Activated CD8-positive, alpha-beta memory T cell treated with anti-CD3 and anti-CD28 coated beads, Interleukin-2, amount 50 U/mL, for 48 hours (primary cell): ENCODE data around the gene ATP6V0A1.
"Not testable (repeated sequence)": the region's sequence is repeated elsewhere in the genome, so short reads cannot be mapped to it uniquely, and the experiment has no call there.

Experiments
- DNase-seq: peaks from one replicate; pipeline ENCODE4 v3.0.0-alpha.2; 2020

The ATP6V0A1 gene

DNA sequence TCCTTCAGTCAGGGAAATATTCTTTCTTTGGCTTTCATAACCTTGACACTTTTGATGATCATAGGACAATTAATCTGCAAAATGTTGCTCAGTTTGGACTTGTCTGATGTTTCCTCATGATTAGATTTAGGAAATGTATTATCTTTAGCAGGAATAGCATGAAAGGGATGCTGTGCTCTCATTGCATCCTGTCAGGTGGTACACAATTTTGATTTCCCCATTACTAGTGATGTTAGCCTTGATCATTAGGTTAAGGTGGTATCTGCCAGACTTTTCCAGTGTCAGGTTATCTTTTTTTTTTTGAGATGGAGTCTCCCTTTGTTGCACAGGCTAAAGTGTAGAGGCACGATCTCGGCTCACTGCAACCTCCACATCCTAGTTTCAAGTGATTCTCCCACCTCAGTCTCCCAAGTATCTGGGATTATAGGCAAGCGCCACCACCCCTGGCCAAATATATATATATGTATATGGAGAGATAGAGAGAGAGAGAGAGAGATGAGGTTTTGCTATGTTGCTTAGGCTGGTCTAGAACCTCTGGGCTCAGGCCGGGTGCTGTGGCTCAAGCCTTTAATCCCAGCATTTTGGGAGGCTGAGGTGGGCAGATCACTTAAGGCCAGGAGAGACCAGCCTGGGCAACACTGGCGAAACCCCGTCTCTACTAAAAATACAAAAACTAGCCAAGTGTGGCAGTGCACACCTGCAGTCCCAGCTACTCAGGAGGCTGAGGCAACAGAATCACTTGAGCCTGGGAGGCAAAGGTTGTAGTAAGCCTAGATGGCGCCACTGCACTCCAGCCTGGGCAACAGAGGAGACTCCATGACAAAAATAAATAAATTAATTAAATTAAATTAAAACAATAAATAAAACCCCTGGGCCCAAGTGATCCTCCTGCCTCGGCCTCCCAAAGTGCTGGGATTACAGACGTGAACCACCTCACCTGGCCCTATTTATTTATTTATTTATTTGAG lies 19.8 kb upstream of the ATP6V0A1 start:
- DNase-seq = no peak

DNA sequence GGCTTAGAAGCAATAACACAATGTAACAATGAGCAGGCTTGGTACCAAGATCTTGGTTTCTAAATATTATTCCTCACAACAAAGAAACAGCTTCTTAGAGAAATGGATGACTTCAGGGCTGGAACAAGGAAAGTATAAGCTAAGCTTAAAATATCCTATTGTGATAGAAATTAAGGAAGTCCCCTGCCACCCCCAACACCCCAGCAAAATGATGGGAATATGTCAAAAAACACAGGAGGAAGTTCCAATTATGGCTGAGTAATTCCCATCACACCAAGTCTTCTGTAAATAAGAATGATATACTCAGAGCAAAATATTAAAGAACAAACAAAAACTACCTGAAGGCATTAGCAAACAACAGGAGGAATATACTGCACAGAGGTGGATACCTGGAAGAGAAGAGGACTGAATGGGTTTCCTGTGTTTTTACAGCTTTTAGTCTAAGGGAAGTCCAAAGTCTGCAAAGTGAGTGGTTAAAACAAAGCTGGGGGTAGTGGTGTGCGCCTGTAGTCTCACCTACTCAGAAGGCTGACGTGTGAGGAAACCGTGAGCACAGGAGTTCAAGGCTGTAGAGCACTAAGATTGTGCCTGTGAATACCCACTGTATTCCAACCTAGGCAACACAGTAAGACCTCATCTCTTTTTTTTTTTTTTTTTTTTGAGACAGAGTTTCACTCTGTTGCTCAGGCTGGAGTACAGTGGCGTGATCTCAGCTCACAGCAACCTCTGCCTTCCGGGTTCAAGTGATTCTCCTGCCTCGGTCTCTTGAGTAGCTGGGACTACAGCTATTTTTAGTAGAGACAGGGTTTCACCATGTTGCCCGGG lies 17.1 kb upstream of the ATP6V0A1 start:
- no peak for DNase-seq

DNA sequence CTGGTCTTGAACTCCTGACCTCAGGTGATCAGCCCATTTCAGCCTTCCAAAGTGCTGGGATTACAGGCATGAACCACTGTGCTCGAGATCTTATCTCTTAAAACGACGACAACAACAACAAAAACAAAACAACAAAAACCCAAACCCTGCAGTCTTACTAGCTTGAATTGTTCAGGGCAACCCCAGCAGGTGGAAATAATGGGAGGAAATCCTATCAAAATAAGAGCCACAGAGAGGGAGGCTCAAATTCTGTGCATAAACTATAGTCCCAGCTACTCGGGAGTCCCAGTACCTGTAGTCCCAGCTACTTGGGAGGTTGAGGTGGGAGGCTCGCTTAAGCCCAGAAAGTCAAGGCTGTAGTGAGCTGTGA lies 16.5 kb upstream of the ATP6V0A1 start:
- no peak for DNase-seq

DNA sequence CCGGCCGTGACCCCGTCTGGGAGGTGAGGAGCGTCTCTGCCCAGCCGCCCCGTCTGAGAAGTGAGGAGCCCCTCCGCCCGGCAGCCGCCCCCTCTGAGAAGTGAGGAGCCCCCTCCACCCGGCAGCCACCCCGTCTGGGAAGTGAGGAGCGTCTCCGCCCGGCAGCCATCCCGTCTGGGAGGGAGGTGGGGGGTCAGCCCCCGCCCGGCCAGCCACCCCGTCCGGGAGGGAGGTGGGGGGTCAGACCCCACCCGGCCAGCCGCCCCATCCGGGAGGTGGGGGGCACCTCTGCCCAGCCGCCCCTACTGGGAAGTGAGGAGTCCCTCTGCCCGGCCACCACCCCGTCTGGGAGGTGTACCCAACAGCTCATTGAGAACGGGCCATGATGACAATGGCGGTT lies 9.5 kb upstream of the ATP6V0A1 start:
- DNase-seq = not testable (repeated sequence)

DNA sequence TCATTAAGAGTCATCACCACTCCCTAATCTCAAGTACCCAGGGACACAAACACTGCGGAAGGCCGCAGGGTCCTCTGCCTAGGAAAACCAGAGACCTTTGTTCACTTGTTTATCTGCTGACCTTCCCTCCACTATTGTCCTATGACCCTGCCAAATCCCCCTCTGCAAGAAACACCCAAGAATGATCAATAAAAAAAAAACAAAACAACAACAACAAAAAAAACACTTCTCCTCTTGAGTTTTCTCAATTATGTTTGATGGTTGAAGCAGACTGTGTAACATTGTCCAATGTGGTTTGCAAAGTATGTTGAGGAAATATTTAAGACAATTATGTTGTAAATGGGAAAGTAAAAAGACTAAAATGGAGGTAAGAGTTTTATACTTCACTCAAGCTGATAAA lies 8.8 kb upstream of the ATP6V0A1 start:
- DNase-seq = not testable (repeated sequence)

DNA sequence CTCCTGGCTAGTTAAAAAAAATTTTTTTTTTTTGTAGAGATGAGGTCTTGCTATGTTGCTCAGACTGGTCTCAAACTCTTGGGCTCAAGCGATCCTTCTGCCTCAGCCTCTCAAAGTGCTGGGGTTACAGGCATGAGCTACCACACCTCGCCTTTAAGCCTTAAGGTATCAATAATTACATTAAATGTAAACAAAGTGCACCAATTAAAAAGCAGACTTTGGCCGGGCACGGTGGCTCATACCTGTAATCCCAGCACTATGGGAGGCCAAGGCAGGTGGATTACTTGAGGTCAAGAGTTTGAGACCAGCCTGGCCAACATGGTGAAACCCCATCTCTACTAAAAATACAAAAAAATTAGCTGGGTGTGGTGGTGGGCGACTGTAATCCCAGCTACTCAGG lies 7.4 kb upstream of the ATP6V0A1 start:
- not testable (repeated sequence) for DNase-seq

DNA sequence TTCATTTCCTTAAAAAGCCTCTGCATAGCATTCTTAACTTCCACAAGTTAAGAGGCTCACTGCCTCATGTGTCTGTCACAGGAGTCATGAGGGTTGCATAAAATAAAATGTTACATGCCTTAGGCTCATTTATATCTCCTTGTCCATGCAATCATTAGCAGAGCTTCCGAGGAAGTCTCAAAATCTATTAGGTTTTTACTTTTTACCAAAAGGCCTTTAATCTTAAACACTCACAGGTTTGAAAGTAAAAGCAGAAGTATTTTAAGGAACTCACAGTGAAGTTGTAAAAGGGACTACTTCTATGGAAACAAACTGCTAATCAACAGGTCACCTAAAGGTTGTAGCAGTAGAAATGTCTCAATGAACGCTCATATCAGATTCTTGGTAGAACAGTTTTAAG lies 5.2 kb upstream of the ATP6V0A1 start:
- no peak for DNase-seq

DNA sequence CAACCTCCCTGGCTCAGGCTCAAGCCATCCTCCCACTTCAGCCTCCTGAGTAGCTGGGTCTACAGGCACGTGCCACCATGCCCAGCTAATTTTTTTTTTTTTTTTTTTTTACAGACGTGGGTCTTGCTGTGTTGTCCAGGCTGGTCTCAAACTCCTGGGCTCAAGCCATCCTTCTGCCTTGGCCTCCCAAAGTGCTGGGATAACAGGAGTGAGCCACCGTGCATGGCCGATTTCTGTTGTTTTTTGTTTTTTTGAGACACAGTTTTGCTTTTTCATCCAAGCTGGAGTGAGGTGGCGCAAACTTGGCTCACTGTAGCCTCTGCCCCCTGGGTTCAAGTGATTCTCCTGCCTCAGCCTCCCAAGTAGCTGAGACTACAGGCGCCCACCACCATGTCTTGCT lies 3.7 kb upstream of the ATP6V0A1 start:
- DNase-seq = not testable (repeated sequence)

DNA sequence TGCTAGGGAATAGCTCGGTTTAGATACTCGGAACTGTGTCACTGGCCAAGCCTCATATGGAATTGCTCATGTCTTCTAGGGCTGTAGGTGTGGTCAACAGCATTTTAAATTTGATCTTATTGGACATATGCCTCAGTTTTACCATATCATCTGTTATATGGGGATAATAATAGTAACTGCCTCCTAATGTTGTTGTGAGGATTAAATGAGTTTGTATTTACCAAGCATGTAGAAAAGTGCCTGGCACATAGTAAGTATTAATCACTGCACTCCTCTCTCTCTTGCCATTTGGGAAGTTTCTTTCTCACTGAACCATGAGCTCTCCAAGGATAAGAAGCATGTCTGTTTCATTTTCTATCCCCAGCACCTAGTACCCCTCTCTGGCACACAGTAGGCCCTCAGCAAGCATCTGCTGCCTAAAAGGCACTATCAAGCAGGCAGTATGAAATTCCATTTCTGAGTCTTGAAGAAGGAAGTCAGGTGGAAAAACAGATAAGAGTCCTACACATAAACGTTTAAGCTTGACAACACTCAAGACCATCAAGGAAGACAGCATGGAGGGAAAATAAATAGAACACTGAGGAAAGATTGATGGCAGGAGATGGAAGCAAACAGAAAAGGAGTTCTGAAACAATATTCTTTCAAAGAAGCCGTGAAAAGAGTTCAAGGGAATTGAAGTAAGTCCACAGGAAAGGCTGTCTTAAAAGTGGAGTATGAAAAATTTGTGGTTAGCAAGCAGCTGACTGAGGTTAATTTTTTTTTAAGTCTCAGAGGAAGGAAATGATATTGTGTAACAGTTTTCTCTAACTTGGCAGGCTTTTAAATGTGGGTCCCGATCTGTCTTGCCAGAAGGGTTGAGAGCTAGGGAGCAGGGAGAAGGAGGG lies 2.2 kb upstream of the ATP6V0A1 start:
- no peak for DNase-seq

DNA sequence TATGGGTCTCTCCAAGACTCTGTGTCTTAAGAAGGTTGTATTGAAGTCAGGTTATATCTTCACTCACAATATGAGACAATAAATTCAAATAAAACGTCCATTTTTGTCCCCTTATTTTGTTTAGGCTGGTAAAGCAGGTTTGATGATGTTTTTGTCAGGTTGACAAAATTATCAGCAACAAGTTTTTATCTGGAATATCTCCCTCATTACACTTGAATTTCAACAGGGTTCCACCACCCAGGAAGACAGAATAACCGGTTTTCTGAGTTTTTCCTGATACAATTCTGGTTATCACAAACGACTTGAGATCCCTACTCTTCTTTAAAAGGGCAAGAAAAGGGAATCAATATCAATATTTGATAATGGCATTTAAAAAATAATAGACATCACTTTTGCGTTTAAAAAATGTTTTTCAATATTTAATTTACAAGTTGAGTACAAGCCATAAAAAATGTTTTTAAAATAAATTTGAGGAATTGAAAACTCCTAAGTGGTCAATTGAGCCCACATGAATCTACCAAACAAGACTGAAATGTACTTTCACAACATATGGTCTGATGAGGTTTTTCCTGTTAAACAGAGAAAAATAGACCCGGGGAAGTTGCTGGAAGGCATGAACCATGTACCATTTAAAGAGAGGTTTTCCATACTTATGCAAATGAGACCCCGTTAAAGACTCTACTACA lies 1.4 kb upstream of the ATP6V0A1 start:
- no peak for DNase-seq

DNA sequence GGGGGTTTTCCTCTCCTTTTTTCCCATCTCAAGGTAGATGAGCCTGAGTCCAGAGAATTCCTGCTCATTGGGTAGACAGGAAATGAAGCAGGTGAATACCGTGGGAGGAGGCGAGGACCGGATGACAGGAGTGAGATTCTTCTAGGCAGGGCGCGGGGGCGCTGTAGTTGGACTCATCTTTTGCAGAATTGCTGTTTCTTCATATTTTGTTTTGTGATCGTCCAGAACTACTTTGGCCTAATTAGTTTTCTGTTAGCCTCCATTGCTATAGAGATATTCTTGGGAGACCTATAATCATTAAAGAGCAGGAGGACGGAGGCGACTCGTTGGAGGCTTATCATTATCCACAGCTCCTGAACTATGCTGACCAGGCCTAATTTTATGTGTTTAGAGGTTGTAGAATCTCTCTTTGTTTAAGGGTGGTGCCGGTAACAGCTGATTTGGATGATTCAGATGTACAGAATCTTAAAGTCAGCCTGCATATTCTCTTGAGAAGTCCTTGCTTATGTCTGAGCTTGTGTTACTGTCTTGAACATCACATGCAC lies 650 bp downstream of the ATP6V0A1 start:
- DNase-seq = peak; percentile 65

DNA sequence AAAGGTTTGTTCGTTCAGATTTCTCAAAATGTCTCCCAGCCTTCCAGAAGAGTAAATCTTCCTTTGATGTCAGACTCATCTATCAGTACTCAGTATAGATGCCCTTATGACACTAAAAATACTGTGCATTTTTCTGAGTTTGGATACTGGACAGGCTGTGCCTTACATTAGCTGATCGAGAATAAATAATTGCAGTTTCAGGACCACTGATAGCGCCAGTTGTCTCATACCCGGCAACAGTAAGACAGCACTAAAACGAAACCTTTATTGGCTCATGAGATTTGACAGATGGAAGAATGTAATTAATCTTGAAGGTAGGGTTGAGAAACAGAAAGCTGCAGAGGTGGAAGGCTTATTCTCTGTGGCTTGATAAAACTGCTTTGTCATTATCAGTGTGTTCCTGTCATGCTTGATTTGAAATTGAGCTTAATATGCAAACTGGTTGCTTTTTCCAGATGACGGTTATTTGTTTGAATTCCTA lies 1.2 kb downstream of the ATP6V0A1 start:
- no peak for DNase-seq

DNA sequence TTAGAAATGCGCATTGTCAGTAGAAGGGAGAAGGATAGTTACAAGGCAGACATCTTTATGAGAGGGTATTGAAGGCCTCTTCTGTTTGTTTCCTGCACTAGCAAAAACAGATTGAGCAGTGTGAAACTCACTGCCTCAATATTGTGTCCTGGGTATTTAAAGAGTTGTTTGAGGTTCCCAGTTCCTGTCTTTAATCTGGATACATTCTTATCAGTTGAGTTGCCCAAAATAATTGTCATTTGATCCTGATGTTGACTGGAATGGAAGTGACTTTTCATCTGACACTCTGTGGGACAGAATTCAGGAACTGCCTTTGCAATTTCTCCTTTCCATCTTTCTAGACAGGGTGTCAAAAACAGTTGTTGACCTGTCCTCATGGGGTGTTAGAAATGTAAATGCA lies 1.7 kb downstream of the ATP6V0A1 start:
- no peak for DNase-seq

DNA sequence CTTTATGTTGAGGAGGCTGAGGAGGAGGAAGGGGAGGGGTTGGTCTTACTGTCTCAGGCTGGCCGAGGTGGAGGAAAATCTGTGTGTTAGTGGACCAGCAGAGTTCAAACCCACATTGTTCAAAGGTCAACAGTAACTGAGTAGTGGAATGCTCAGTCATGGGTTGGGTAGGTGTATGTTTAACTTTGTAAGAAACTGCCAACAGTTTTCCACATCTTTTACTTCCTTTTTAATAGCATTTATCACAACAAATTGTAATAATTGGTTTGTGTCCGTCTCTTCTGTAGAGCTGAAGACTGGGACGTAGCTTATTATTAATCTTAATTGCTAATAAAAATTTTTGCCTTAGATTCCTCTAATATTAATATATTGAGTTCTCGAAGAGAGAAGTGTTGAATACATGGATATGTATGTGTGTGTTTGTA lies 5.3 kb downstream of the ATP6V0A1 start:
- DNase-seq = no peak

DNA sequence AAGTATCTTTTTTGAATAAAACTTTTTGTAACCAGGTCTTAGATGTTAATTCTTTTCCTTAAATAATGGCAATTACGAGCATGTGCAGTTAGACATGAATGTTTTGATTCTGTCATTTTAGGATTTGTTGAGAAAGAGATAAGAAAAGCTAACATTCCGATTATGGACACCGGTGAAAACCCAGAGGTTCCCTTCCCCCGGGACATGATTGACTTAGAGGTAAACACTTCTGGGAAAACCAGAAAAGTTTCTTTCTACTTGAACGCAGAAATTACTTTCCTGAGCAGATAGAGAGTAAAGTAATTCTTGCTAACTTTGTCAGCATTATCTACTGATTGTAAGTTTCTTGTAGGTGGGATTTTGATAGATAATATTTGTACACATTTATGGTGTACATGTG lies 9.2 kb downstream of the ATP6V0A1 start:
- no peak for DNase-seq

DNA sequence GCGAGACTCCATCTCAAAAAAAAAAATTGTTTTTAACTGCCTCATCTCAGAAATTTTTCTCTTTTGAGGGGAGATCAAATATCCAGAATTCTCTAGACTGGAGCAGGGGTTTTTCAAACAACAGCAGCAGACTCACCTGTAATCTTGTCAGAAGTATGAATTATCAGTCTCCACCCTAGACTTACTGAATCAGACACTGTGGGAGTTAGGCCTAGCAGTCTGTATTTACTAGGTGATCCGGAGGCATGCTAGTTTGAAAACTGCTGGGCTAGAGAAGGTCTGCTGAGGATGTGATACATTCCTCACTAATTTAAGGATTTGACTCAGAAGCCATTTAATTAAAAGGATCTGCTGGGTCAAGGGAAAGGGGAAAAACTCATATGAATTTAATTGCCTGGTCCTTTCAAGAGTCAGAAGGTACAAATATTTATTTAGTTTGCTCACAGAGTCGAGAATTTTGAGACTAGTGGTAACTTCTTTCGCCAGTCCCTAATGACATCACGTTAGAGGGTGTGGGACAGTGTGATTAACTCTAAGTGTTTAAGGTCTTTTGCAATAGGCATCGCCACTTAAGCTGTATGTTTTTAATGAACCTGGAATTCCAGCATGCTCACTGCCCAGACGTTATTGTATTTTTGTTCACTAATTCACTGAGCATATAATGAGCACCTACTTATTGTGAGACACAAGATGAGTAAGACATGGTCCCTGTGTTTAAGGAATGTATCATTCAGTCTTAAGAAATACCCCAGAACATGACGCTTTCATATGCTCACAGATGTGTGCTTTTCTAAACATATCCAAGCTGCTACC lies 14.2 kb downstream of the ATP6V0A1 start:
- DNase-seq = no peak

DNA sequence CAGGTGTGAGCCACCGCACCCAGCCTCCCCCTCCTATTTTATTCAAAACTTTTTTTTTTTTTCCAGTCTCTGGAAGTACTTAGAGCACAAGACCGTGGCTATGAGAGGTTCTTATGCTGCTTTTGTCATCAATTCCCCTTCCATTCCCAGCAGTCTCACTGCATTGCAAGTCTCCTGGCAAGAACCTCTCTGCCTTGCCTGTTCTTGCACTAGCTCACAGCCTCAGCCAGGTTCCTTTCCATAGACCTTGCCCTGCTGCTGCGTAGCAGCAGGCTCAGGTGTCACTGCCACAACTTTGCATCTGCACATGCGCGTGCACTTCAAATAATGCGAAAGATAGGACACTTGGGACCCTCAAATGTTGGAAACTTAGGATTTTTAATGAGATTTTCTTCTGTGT lies 15.6 kb downstream of the ATP6V0A1 start:
- DNase-seq = no peak

DNA sequence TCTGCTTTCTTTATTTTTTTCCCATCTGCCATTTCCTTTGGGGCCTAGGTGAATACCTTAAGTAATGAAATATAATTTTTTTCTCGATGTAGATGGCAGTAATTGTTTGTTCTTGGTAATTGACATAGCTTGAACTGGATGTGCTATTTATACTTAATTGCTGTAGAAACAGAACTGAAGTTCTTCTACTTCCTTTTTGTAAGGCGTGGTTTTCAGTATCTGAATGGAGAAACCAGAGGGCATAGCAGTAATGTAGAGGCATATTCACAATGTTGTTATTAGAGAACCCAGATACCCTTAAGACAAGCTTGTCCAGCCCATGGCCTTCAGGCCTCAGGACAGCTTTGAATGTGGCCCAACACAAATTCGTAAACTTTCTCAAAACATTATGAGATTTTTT lies 16.4 kb downstream of the ATP6V0A1 start:
- no peak for DNase-seq

DNA sequence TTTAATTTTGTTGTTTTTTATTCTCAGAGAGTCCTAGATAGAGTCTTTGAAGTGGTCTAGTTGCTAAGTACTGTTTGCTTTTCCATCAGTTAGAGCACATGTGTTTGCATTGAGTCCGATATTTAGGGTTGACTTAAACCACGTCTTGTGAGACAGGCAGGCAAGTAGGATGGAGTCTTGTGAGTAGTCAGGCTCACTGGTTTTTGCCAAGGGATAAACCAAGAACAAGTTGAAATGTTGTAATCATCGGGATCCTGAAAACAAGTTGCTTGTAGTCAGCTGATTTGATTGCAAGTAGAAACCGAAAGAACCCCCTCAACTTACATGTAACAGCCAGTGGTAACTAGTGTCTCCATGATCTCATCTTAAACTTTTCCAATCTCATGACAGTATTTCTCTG lies 17.2 kb downstream of the ATP6V0A1 start:
- no peak for DNase-seq

DNA sequence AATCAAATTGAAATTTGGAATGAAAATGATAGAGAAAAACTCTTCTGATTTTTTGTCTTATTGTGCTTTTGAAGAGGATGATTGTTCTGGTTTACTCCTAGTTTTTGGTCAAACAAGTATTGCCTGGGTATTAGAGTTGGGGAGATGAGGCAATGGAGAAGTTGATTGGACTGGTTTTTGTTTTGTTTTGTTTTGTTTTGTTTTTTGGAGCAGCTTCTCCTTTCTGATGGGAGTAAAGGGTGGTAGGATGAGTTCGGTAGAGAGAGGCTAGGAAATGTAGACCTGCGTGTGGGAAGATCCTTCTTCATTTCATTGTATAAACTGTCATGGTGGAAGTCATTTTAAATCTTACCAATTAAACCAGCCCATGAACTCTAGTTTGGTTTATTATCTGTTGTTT lies 17.7 kb downstream of the ATP6V0A1 start:
- no peak for DNase-seq

DNA sequence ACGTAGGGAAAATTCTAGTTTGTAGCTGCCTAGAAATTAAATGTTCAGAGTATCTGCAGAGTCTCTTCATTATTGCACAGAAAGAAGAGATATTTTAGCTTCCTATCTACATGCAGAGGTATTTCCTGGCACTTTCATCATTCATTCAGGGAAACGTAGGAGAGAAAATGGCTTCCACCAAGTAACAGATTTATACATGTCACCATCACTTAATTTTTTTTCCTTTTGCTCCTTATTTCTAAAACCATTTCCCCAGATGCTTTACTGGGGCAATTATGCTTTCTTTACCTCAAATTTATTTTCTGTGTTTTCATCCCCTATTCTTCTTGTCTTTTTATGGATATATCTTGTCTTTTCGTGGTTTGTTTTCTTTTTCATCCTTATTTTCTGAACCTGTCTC lies 18.5 kb downstream of the ATP6V0A1 start:
- DNase-seq = no peak
